Endothelial cell (in vitro differentiated cells): Measurements from ENCODE around the gene VPS39. TPM values are rescaled to one million over a fixed set of nuclear protein-coding genes. Genes with fewer than 3 reads are reported as not detected.

Source experiments
- DNase-seq: peaks from one replicate; pipeline ENCODE4 v3.0.0; 2021; ENCODE audit warnings: low spot score
- H3K27ac Mint-ChIP-seq: one replicate; pipeline ENCODE4 v1.8.0; 2021; ENCODE audit warnings: mixed read lengths, inconsistent platforms; ENCODE audit not compliant: unreplicated experiment
- H3K27me3 Mint-ChIP-seq: one replicate; pipeline ENCODE4 v1.8.0; 2021; ENCODE audit warnings: mild to moderate bottlenecking, moderate library complexity, mixed read lengths, inconsistent platforms; ENCODE audit not compliant: unreplicated experiment
- H3K36me3 Mint-ChIP-seq: one replicate; pipeline ENCODE4 v1.8.0; 2021; ENCODE audit warnings: mild to moderate bottlenecking, low read depth, mixed read lengths, inconsistent platforms; ENCODE audit not compliant: unreplicated experiment
- H3K4me1 Mint-ChIP-seq: one replicate; pipeline ENCODE4 v1.8.0; 2021; ENCODE audit warnings: mild to moderate bottlenecking, mixed read lengths, inconsistent platforms; ENCODE audit not compliant: unreplicated experiment
- H3K4me3 Mint-ChIP-seq: one replicate; pipeline ENCODE4 v1.8.0; 2021; ENCODE audit warnings: mild to moderate bottlenecking, mixed read lengths, inconsistent platforms; ENCODE audit not compliant: unreplicated experiment
- H3K9me3 Mint-ChIP-seq: one replicate; pipeline ENCODE4 v1.8.0; 2021; ENCODE audit warnings: mixed read lengths, inconsistent platforms; ENCODE audit not compliant: unreplicated experiment
- CTCF ChIP-seq: fragments of 200-600 bp; sonication (generic); IDR thresholded peaks from one replicate; pipeline ENCODE4 v1.5.0; 2021; ENCODE audit warnings: antibody characterized with exemption; ENCODE audit not compliant: unreplicated experiment
- total RNA-seq: library from RNA; stranded (reverse); fragmentation: NEBNext Ultra II Directional; extraction: Animal tissue kit (Norgen Biotek cat#: 25700); gene quantifications from one replicate; pipeline ENCODE4 v1.2.1, GENCODE V29; 2021; ENCODE audit not compliant: unreplicated experiment

The VPS39 gene
- total RNA-seq, 1 donor from 2014 or later: 66.2 TPM

DNA sequence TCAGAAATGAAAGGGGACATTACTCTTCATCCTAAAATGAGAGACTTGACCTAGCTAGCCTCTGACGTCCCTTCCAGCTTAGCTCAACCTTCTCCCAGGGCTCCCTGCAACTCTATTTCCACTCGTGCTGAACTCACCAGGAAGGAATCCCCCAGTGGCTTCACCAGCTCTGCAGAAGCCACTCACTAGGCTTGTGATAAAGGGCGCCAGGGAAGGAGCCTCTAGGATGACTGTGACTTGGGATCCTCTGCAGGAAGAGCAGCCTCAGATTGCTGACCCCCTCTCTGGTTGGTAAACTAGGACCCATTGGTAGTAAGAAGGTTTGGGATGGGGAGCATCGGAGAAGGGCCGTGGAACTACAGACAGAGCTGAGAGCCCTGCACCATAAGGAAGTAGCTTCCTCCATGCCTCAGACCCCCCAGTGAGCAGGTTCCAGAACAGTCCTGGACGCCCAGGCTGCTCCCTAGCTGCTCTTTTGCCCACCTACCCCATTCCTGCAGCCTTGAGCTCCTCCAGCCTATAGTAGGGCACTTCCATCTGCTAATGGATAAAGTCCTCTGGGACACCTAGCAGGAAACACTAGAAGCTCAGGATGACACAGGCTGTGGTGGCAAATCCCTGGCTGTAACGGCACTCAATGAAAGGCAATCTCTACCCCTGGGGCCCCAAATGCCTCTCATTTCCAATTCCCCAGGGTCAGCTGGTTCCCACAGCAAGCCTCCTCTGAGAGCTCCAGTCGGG lies 77.7 kb downstream of the VPS39 start:
- Mint-ChIP-seq H3K36me3 (no peaks in the 10 kb centered on the region), H3K9me3 (no peaks in the 10 kb centered on the region), H3K27me3 (peaks cover 2% of the 10 kb centered on the region), H3K4me1 (peaks cover 6% of the 10 kb centered on the region), H3K27ac (no peak overlapping the region), H3K4me3 (no peak overlapping the region)
- TF ChIP-seq CTCF: no peak
- DNase-seq: no peak

GRCh38 chr15:42129364-42129763 lies 78.7 kb downstream of the VPS39 start:
- Mint-ChIP-seq H3K4me3 (no peak overlapping the region), H3K27ac (no peak overlapping the region), H3K4me1 (peaks cover 4% of the 10 kb centered on the region), H3K36me3 (no peaks in the 10 kb centered on the region), H3K27me3 (peaks cover 2% of the 10 kb centered on the region), H3K9me3 (no peaks in the 10 kb centered on the region)
- no peak for DNase-seq
- no peak for TF ChIP-seq CTCF

DNA sequence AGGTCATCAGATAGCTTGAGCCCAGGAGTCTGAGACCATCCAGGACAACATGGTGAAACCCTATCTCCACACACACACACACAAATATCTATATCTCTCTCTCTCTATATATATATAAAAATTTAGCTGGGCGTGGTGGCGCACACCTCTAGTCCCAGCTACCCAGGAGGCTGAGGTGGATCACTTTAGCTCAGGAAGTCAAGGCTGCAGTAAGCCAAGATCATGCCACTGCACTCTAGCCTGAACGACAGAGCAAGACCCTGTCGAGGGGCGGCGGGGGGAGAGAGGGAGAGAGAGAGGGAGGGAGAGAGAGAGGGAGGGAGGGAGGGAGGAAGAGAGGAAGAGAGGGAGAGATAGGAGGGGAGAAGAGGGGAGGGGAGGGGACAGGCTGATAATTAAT lies 79.6 kb downstream of the VPS39 start:
- no peaks in the 10 kb centered on the region for H3K36me3 Mint-ChIP-seq
- H3K4me1 Mint-ChIP-seq: peaks cover 4% of the 10 kb centered on the region
- DNase-seq: no peak
- H3K27me3 Mint-ChIP-seq: peaks cover 2% of the 10 kb centered on the region
- TF ChIP-seq CTCF: no peak
- H3K4me3 Mint-ChIP-seq: no peak overlapping the region
- no peaks in the 10 kb centered on the region for H3K9me3 Mint-ChIP-seq
- no peak overlapping the region for H3K27ac Mint-ChIP-seq

DNA sequence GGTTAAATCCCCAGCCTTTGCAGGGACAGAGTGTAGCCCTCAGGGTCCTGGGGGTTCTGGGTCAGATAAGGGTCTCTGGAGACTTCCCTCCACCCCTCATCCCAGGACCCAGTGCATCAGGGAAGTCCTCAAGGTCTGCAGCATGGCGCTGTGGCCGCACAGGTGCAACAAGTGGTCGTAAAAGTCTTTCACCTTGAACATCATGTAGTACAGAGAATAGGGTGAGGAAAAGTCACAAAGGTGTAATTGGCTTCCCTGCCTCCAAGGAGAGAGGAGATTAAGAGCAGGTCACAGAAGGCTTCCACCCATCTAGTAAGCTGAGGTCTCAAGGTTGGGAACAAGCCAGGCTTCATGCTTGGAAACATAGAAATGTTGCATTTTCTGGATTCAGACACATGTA lies 84.6 kb downstream of the VPS39 start:
- Mint-ChIP-seq H3K27ac (no peak overlapping the region), H3K4me3 (no peak overlapping the region), H3K36me3 (no peaks in the 10 kb centered on the region), H3K27me3 (peaks cover 3% of the 10 kb centered on the region), H3K9me3 (no peaks in the 10 kb centered on the region), H3K4me1 (peaks cover 19% of the 10 kb centered on the region)
- DNase-seq: no peak
- no peak for TF ChIP-seq CTCF

DNA sequence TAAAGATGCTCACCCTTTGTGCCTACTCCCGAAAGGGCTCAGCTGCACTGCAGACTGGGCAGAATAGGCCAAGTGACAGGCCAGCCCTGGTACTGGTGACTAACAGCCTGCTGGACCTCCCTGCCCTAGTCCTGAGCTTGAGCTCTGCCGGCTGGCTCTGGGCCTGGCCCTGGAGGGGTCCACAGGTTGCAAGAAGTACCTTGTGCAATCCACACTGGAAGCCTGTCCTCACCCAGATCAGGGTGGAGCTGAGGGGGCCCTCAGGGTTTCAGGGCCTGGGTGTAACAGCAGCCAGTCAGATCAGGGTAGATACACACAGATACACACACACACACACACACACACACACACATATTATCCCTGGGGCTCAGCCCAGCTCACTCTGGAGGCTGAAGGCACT lies 86.4 kb downstream of the VPS39 start:
- Mint-ChIP-seq H3K27me3 (peaks cover 3% of the 10 kb centered on the region), H3K4me1 (peaks cover 20% of the 10 kb centered on the region), H3K36me3 (no peaks in the 10 kb centered on the region), H3K27ac (no peak overlapping the region), H3K9me3 (no peaks in the 10 kb centered on the region), H3K4me3 (no peak overlapping the region)
- TF ChIP-seq CTCF: no peak
- DNase-seq: no peak
